Sigmoid colon (tissue), 7 donors: ENCODE data around the gene RNF25. TPM values are rescaled to one million over a fixed set of nuclear protein-coding genes. Genes with fewer than 3 reads are reported as not detected.

Source experiments
- DNase-seq: peaks from one replicate; pipeline ENCODE4 v3.0.0-alpha.2; 2019
- H3K27ac ChIP-seq, 4 donors: fragments of 200-600 bp; sonication (generic); one replicate each; pipeline ENCODE4 v1.5.1; 2016 to 2019; ENCODE audit warnings: mild to moderate bottlenecking in 1 of 4
- H3K27me3 ChIP-seq, 3 donors: fragments of 200-600 bp; sonication (generic); one replicate each; pipeline ENCODE4 v1.5.1; 2019; ENCODE audit warnings: mild to moderate bottlenecking in 1 of 3
- H3K36me3 ChIP-seq, 4 donors: fragments of 200-600 bp; sonication (generic); one replicate each; pipeline ENCODE4 v1.5.1; 2016 to 2019
- H3K4me1 ChIP-seq, 4 donors: fragments of 200-600 bp; sonication (generic); one replicate each; pipeline ENCODE4 v1.5.1; 2017 to 2019
- H3K4me3 ChIP-seq, 4 donors: fragments of 200-600 bp; sonication (generic); one replicate each; pipeline ENCODE4 v1.5.1; 2017 to 2019; ENCODE audit warnings: mild to moderate bottlenecking in 2 of 4, moderate library complexity in 1 of 4
- H3K9me3 ChIP-seq, 4 donors: fragments of 200-600 bp in 3 of 4; sonication (generic) in 3 of 4; one replicate each; pipeline versions ENCODE4 v1.5.1 to v1.6.1; 2013 to 2019
- CTCF ChIP-seq, 4 experiments: fragments of 450-650 bp in 3 of 4; fragments of 200-600 bp in 1 of 4; IDR thresholded peaks; one replicate each; pipeline ENCODE4 v1.5.1; 2016 to 2019; ENCODE audit warnings: antibody characterized with exemption in 4 of 4, mild to moderate bottlenecking in 3 of 4, moderate library complexity in 2 of 4
- EP300 ChIP-seq, 4 donors: sonication (generic); formaldehyde crosslinking; IDR thresholded peaks; one replicate each; pipeline ENCODE4 v1.6.1; 2017; ENCODE audit warnings: antibody characterized with exemption in 4 of 4
- POLR2A ChIP-seq, 2 donors: fragments of 450-650 bp; IDR thresholded peaks; one replicate each; pipeline ENCODE4 v1.6.1; 2016; ENCODE audit warnings: antibody characterized with exemption in 2 of 2, mild to moderate bottlenecking in 2 of 2, moderate library complexity in 2 of 2
- POLR2AphosphoS5 ChIP-seq, 4 donors: sonication (generic); formaldehyde crosslinking; IDR thresholded peaks; one replicate each; pipeline ENCODE4 v1.6.1; 2017; ENCODE audit warnings: antibody characterized with exemption in 4 of 4
- WGBS, 2 donors: extraction: QIAGEN DNeasy Blood & Tissue Kit; methylation state at CpG; one replicate each; pipeline ENCODE4 v1.1.7; 2013; 5-methylcytosine and 5-hydroxymethylcytosine counted together
- intact Hi-C: fragments of 100-400 bp; cut with DNase I; formaldehyde crosslinking; loops from one replicate; pipeline ENCODE4 v1.15.1; 2023
- polyA plus RNA-seq, 3 donors: library from polyadenylated mRNA; stranded (reverse); fragments of 200-250 nt; gene quantifications; one replicate each; pipeline ENCODE4 v1.2.3, GENCODE V29; 2013
- total RNA-seq, 4 donors: library from RNA; depleted of rRNA; stranded (reverse); fragments of >200 nt; gene quantifications; one replicate each; pipeline ENCODE4 v1.1.0, GENCODE V29; 2016
- donor health status: healthy with polysubstance abuse.
- donor health status: Bipolar disorder and iron deficiency.
- donor health status: healthy.

RNF25 gene
- total and polyA plus RNA-seq, 7 donors, result 6.4 to 24.7 (median 19.2) TPM

DNA sequence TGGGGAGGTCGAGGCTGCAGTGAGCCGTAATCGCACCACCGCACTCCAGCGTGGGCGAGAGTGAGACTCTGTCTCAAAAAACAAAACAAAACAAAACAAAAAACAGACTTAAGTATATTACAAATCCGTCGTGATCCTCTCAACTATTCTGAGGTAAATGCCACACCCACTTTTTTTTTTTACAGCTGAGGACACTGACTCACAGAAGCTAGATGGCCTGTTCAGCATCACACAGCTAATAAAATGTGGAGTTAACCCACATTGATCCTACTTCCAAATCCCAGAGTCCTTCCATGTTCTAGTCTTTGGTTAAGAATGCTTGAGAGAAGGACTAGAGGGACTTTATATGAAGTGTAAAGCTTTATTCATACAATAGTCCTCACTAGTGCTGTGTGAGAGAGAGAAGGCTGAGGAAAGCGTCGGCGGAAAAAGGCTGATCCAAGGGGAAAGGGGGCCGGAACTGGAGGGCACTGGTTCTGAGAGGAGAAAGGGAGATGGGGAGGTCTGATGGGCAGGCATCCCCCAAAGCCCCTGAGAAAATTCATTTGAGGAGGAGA is 627 bp downstream of the RNF25 start:
- 41 to 45% methylated on average over 12 of the region's 12 CpGs for WGBS, 2 donors
- Histone ChIP-seq H3K36me3 (peaks cover 0 to 39% (median 18%) of the 10 kb centered on the region in 4 donors), H3K27ac (peak overlapping the region; percentile 78 to 84 (median 81)), H3K9me3 (no peaks in the 10 kb centered on the region), H3K4me1 (peaks cover 0 to 18% (median 16%) of the 10 kb centered on the region in 4 donors), H3K27me3 (no peaks in the 10 kb centered on the region), H3K4me3 (peak overlapping the region; percentile 69 to 81 (median 74))
- TF ChIP-seq CTCF (IDR thresholded peaks at IDR 0.05) (no peak), EP300 (IDR thresholded peaks at IDR 0.05) (no peak), POLR2A (IDR thresholded peaks at IDR 0.05) (no peak), POLR2AphosphoS5 (IDR thresholded peaks at IDR 0.05) (no peak)
- peak; percentile 28 for DNase-seq
- intact Hi-C loops, result no loop called here

DNA sequence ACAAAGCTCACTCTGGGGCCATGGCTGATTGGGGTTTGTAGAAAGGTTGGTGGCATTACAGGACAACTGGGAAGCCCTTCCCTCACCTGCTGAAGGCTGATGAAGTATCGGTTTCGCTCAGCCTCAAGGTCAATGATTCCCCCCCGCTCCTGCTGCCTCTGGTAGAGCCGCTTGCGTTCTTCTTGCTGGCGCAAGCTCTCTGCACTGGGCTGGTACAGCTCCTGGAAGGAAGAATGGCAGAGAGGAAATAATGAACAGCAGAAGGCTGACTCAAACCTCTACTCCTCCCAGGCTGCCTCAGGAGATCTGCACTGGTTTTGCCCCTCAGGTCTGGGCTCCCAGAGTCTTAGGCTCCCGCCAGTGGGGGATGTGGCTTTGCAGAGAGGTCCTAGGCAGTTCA is 7.1 kb downstream of the RNF25 start:
- intact Hi-C loops, result no loop called here
- TF ChIP-seq CTCF (IDR thresholded peaks at IDR 0.05) (no peak), POLR2A (IDR thresholded peaks at IDR 0.05) (no peak), EP300 (IDR thresholded peaks at IDR 0.05) (no peak), POLR2AphosphoS5 (IDR thresholded peaks at IDR 0.05) (no peak)
- H3K27me3 ChIP-seq, result no peaks in the 10 kb centered on the region
- H3K4me1 ChIP-seq, result peaks cover 0 to 10% (median 10%) of the 10 kb centered on the region in 4 donors
- no peak overlapping the region for H3K4me3 ChIP-seq
- H3K9me3 ChIP-seq, result no peaks in the 10 kb centered on the region
- 96% methylated on average over 7 of the region's 7 CpGs for WGBS, 2 donors
- no peak overlapping the region for H3K27ac ChIP-seq
- peaks cover 31 to 78% (median 53%) of the 10 kb centered on the region in 4 donors for H3K36me3 ChIP-seq
- DNase-seq, result peak; percentile 46

DNA sequence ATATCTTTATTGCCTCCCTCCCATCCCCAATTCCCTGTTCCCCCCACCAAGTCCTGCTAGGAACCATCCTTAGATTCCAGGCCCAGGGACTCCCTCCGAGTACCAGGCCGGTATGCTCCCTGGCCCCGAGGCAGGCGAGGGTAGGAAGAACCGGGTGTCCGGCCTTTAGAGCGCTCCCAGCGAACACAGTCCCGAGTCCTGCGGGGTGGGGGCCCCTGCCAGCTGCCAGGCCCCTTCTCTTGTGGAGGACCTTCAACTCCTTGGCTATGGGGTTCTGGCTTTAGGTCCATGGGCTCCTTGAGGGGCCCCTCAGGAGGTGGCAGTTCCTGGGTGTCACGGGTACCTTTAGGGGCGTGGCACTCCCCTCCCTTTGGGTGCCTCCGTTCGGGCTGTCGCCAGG is 7.9 kb downstream of the RNF25 start:
- no peaks in the 10 kb centered on the region for H3K9me3 ChIP-seq
- no peaks in the 10 kb centered on the region for H3K27me3 ChIP-seq
- DNase-seq, result peak; percentile 47
- H3K4me1 ChIP-seq, result peaks cover 0 to 11% (median 10%) of the 10 kb centered on the region in 4 donors
- TF ChIP-seq POLR2A (IDR thresholded peaks at IDR 0.05), result no peak
- TF ChIP-seq CTCF (IDR thresholded peaks at IDR 0.05), result no peak
- TF ChIP-seq POLR2AphosphoS5 (IDR thresholded peaks at IDR 0.05), result no peak
- no peak for TF ChIP-seq EP300 (IDR thresholded peaks at IDR 0.05)
- intact Hi-C loops, result no loop called here
- no peak overlapping the region for H3K27ac ChIP-seq
- H3K4me3 ChIP-seq, result no peak overlapping the region
- peaks cover 31 to 78% (median 53%) of the 10 kb centered on the region in 4 donors for H3K36me3 ChIP-seq
- WGBS, 2 donors, result 90 to 93% methylated on average over 15 of the region's 15 CpGs

- DNase-seq, result peak; percentile 40
- no peaks in the 10 kb centered on the region for H3K27me3 ChIP-seq
- no peak overlapping the region for H3K4me3 ChIP-seq
- no peaks in the 10 kb centered on the region for H3K9me3 ChIP-seq
- WGBS, 2 donors, result 92 to 93% methylated on average over 10 of the region's 10 CpGs
- TF ChIP-seq CTCF (IDR thresholded peaks at IDR 0.05), result no peak
- no peak for TF ChIP-seq POLR2A (IDR thresholded peaks at IDR 0.05)
- no peak for TF ChIP-seq POLR2AphosphoS5 (IDR thresholded peaks at IDR 0.05)
- no peak for TF ChIP-seq EP300 (IDR thresholded peaks at IDR 0.05)
- intact Hi-C loops, result no loop called here
- peaks cover 0 to 21% (median 20%) of the 10 kb centered on the region in 4 donors for H3K4me1 ChIP-seq
- H3K36me3 ChIP-seq, result peaks cover 31 to 67% (median 47%) of the 10 kb centered on the region in 4 donors
- H3K27ac ChIP-seq, result no peak overlapping the region
Measured at GRCh38 chr2:218662827-218663226, 9.0 kb downstream of the RNF25 start.

DNA sequence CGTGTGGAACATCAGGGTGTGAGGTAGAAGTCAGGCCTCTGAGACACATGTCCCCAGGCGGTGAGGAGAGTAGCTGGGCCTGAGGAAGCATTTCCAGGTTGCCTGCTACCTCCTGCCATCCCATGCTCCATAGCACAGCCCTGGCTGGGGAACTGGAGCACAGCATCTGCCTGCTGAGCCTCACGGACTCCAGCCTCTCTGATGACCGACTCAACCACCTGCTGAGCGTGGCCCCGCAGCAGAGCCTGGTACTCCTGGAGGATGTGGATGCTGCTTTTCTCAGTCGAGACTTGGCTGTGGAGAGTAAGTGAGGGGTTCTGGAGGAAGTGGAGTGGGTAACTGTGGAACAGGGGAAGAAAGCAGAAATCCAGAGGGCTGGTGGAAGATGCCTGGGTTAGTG is 9.4 kb downstream of the RNF25 start:
- Histone ChIP-seq H3K27ac (no peak overlapping the region), H3K4me3 (no peak overlapping the region), H3K36me3 (peaks cover 31 to 62% (median 46%) of the 10 kb centered on the region in 4 donors), H3K27me3 (no peaks in the 10 kb centered on the region), H3K4me1 (peaks cover 0 to 22% (median 20%) of the 10 kb centered on the region in 4 donors), H3K9me3 (no peaks in the 10 kb centered on the region)
- WGBS, 2 donors, result 88 to 92% methylated on average over 7 of the region's 7 CpGs
- peak; percentile 42 for DNase-seq
- TF ChIP-seq EP300 (IDR thresholded peaks at IDR 0.05) (no peak), CTCF (IDR thresholded peaks at IDR 0.05) (no peak), POLR2A (IDR thresholded peaks at IDR 0.05) (no peak), POLR2AphosphoS5 (IDR thresholded peaks at IDR 0.05) (no peak)
- intact Hi-C loops, result no loop called here
